Dendritic cell treated with granulocyte-macrophage colony-stimulating factor and Interleukin-4, amounts not matched to agents 40 ng/mL and 50 ng/mL, for 4 days (primary cell): Measurements from ENCODE around the gene RALGAPA2.

ENCODE experiments used
- H3K27ac Mint-ChIP-seq: one replicate; pipeline ENCODE4 v1.8.0; 2022; ENCODE audit warnings: mild to moderate bottlenecking, mixed read lengths
- H3K27me3 Mint-ChIP-seq: one replicate; pipeline ENCODE4 v1.8.0; 2022; ENCODE audit warnings: mild to moderate bottlenecking, mixed read lengths
- H3K36me3 Mint-ChIP-seq: one replicate; pipeline ENCODE4 v1.8.0; 2022; ENCODE audit warnings: low read depth, mixed read lengths
- H3K4me1 Mint-ChIP-seq: one replicate; pipeline ENCODE4 v1.8.0; 2022; ENCODE audit warnings: low read depth, mixed read lengths
- H3K4me3 Mint-ChIP-seq: one replicate; pipeline ENCODE4 v1.8.0; 2022; ENCODE audit warnings: mild to moderate bottlenecking, moderate library complexity, mixed read lengths
- H3K9me3 Mint-ChIP-seq: one replicate; pipeline ENCODE4 v1.8.0; 2022; ENCODE audit warnings: mixed read lengths
- intact Hi-C: fragments of 100-400 bp; cut with micrococcal nuclease; formaldehyde crosslinking; loops from one replicate; pipeline ENCODE4 v1.15.0; 2022

Gene RALGAPA2

DNA sequence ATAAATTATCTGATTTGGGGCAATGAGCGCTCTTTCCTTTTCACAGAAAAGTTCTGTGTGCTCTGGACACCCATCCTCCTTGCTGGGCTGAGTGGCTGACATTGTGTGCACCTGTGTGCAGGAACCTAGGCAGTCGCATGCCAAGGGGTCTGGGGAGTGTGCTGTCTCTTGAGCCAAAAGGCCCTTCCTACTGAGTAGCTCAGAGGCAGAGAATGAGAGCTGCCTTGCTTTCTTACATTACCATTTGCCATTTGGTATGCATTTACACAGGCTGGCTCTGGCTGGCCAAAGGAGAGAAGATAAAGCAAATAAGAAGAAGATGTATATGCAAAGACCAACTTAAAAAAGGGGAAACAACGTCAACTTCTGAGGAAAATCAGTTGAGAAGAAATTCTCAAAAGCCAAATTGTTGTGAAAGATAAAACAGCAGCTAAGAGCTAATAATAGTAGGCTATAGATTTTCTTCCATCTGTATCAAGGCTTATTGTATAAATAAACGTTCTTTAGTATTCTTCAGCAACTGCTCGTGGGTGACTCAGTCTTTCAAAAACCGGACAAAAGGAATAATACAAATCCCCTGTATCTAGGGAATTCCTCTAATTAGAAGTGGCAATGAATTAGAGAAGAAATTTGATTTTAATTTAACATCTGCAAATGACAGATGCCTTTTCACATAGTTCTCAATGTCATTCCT lies 222.6 kb downstream of the RALGAPA2 start:
- Mint-ChIP-seq H3K27me3 (no peaks in the 10 kb centered on the region), H3K36me3 (peaks cover 55% of the 10 kb centered on the region), H3K4me3 (no peak overlapping the region), H3K27ac (no peak overlapping the region), H3K9me3 (no peaks in the 10 kb centered on the region), H3K4me1 (peaks cover 8% of the 10 kb centered on the region)
- intact Hi-C loops = no loop called here

DNA sequence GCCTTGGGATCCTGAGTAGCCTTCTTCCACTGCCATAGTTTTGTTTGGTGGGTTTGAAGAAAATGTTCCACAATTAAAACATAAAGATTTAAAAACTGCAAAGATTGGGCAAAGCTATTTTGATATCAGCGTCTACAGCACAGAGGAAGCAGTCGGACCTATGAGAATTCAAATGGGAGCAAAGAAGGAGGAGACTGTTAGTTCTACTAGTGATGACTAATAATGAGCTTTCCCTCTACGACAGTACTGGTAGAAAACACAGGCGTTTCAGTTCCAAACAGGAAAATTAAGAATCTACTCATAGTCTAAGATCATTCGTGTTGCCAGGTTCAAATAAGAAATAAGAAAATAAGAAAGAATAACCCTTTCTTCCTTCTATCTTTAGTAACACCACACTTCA lies 223.4 kb downstream of the RALGAPA2 start:
- Mint-ChIP-seq H3K9me3 (no peaks in the 10 kb centered on the region), H3K4me3 (no peak overlapping the region), H3K27ac (no peak overlapping the region), H3K36me3 (peaks cover 50% of the 10 kb centered on the region), H3K27me3 (no peaks in the 10 kb centered on the region), H3K4me1 (peaks cover 8% of the 10 kb centered on the region)
- intact Hi-C loops = no loop called here

DNA sequence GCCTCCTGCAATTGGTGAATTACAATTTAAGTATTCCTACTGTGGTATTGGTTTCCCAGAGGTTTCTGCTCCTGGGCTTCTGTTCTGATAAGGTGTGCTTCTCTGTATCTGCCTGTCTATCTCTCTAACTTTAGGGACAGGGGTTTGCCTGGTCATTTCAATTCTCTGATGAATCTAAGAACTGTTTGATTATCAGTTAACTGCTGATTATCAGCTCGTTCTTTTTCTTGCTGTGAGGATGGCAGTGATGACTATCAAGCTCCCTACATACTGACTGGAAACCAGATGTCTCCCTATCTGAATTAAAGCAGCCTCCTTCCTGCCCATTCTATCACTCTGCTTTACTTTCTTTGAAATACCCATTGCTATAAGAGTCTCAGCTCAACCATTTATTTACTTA lies 224.1 kb downstream of the RALGAPA2 start:
- intact Hi-C loops = no loop called here
- Mint-ChIP-seq H3K4me1 (peaks cover 8% of the 10 kb centered on the region), H3K27me3 (no peaks in the 10 kb centered on the region), H3K36me3 (peaks cover 55% of the 10 kb centered on the region), H3K9me3 (no peaks in the 10 kb centered on the region), H3K4me3 (no peak overlapping the region), H3K27ac (no peak overlapping the region)

DNA sequence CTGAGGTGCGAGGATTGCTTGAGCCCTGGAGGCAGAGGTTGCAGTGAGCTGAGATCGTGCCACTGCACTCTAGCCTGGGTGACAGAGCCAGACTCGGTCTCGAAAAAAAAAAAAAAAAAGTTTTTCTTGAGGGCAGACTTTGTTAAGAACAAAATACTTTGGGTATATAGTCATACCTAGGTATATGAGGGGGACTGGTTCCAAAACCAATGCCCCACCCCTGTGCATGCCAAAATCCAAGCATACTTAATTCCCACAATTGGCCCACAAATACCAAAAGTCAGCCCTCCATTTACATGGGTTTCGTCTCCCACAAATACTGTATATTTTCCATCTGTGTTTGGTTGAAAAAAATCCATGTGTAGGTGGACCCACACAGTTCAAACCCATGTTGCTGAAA lies 224.6 kb downstream of the RALGAPA2 start:
- intact Hi-C loops = no loop called here
- Mint-ChIP-seq H3K27me3 (no peaks in the 10 kb centered on the region), H3K36me3 (peaks cover 56% of the 10 kb centered on the region), H3K9me3 (no peaks in the 10 kb centered on the region), H3K4me1 (peaks cover 8% of the 10 kb centered on the region), H3K4me3 (no peak overlapping the region), H3K27ac (no peak overlapping the region)

DNA sequence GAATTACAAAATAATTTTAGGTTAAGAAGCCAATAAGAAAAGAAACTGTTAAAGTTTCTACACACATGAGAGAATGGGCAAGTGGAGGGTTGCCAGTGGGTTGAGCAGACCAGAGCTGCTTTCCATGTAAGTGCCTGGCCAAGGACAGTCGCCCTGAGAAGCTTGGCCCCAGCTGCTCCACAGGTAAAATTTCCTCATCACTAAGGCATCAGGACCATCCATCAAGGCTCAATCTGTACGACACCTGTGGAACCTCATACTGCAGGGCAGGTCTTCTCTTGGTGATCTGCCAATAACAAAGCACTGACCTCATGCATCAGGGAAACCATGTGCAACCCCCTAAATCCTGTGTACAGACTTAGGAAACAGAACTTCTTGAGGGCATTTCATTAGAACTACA lies 229.1 kb downstream of the RALGAPA2 start:
- Mint-ChIP-seq H3K4me1 (peaks cover 2% of the 10 kb centered on the region), H3K9me3 (no peaks in the 10 kb centered on the region), H3K27me3 (no peaks in the 10 kb centered on the region), H3K27ac (no peak overlapping the region), H3K36me3 (peaks cover 25% of the 10 kb centered on the region), H3K4me3 (no peak overlapping the region)
- intact Hi-C loops = no loop called here

DNA sequence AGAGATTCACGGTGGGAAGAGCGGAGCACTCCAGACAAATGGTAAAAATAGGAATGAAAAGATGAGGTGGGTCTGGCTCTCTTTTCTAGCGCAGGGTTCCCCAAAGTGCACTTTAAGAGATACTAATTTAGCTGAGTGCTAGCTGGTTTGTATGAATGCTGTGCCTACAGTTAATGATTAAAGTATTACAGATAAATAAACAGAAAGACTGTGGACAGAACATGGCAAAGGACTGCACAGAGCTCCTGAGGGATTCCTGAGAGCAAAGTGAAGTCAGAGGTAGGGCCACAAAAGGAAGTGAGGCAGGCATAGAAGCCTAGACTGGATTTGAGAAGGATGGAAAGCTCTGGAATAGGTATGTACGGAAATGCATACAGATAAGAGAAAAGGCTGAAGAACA lies 230.0 kb downstream of the RALGAPA2 start:
- Mint-ChIP-seq H3K4me3 (no peak overlapping the region), H3K9me3 (no peaks in the 10 kb centered on the region), H3K36me3 (peaks cover 18% of the 10 kb centered on the region), H3K27me3 (no peaks in the 10 kb centered on the region), H3K27ac (no peak overlapping the region), H3K4me1 (peaks cover 6% of the 10 kb centered on the region)
- intact Hi-C loops = no loop called here

DNA sequence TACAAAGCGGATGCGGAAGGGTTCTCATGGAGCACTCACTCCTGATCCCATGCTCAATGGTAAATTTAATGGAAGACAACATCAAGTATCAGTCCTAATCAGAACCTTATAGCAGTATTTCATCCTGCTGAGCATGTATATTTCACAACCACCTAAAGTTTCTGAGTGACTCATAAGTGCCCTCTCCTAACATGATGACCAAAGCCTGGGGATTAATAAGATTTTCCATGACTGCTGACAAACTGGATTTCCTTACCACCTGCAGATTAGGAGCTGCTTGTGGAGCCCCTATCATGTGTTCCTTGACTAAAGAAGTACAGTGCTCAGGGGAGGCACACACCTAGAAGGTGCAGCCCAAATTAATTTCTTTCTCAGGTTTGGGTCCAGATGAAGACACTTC lies 231.8 kb downstream of the RALGAPA2 start:
- H3K36me3 Mint-ChIP-seq = peaks cover 7% of the 10 kb centered on the region
- no peak overlapping the region for H3K4me3 Mint-ChIP-seq
- intact Hi-C loops = no loop called here
- no peaks in the 10 kb centered on the region for H3K9me3 Mint-ChIP-seq
- peaks cover 6% of the 10 kb centered on the region for H3K4me1 Mint-ChIP-seq
- no peaks in the 10 kb centered on the region for H3K27me3 Mint-ChIP-seq
- no peak overlapping the region for H3K27ac Mint-ChIP-seq

DNA sequence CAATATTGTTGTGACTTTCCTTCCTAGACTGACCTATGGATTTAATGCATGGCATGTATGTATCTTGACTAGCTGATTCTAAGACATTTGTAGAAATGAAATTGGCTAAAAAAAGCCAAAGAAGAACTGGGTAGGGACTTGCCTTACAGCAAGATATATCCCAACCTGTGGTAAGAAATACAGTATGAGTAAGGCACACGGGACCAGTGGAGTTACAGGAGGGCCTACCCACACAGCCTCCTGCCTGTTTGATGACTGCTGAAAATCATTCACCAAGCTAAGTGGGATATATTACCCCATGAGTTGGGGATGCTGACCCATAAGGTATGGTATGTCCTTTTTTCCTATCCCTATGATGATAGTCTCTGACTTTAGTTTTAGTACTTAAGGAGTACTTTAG lies 232.3 kb downstream of the RALGAPA2 start:
- peaks cover 6% of the 10 kb centered on the region for H3K4me1 Mint-ChIP-seq
- no peak overlapping the region for H3K4me3 Mint-ChIP-seq
- peaks cover 7% of the 10 kb centered on the region for H3K36me3 Mint-ChIP-seq
- no peaks in the 10 kb centered on the region for H3K27me3 Mint-ChIP-seq
- no peak overlapping the region for H3K27ac Mint-ChIP-seq
- intact Hi-C loops = no loop called here
- no peaks in the 10 kb centered on the region for H3K9me3 Mint-ChIP-seq

DNA sequence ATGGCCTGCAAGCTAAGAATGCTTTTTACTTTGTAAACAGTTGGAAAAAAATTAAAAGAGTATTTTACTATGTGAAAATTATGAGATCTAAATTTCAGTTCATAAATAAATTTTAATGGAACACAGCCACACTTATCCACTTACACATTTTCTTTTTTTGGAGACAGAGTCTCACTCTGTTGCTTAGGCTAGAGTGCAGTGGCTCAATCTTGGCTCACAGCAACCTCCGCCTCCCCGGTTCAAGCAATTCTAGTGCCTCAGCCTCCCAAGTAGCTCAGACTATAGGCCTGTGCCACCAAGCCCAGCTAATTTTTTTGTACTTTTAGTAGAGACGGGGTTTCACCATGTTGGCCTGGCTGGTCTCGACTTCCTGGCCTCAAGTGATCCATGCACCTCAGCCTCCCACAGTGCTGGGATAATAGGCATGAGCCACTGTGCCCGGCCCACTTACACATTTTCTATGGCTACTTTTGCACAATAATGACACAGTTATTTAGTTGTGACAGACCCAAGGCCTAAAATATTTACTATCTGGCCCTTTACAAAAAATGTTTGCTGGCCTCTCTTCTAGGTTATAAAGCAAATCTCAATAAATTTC lies 234.9 kb downstream of the RALGAPA2 start:
- H3K27ac Mint-ChIP-seq = no peak overlapping the region
- H3K9me3 Mint-ChIP-seq = no peaks in the 10 kb centered on the region
- no peaks in the 10 kb centered on the region for H3K36me3 Mint-ChIP-seq
- intact Hi-C loops = no loop called here
- no peaks in the 10 kb centered on the region for H3K27me3 Mint-ChIP-seq
- H3K4me3 Mint-ChIP-seq = no peak overlapping the region
- peaks cover 13% of the 10 kb centered on the region for H3K4me1 Mint-ChIP-seq

DNA sequence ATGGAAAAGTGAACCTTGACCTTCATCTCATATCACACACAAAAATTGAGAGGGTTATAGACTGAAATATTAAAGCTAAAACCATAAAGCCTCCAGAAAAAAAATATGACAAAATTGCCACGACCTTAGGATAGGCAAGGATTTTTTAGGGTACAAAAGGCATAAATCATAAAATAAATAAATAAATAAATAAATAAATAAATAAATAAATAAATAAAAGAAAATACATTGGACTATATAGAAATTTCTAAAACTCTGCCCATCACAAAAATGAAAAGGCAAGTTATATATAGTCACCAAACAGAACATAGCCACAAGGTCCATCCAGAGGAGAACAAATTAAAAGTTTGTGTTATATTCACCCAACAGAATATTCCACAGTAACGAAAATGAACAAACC lies 235.9 kb downstream of the RALGAPA2 start:
- H3K4me1 Mint-ChIP-seq = peaks cover 13% of the 10 kb centered on the region
- H3K36me3 Mint-ChIP-seq = no peaks in the 10 kb centered on the region

DNA sequence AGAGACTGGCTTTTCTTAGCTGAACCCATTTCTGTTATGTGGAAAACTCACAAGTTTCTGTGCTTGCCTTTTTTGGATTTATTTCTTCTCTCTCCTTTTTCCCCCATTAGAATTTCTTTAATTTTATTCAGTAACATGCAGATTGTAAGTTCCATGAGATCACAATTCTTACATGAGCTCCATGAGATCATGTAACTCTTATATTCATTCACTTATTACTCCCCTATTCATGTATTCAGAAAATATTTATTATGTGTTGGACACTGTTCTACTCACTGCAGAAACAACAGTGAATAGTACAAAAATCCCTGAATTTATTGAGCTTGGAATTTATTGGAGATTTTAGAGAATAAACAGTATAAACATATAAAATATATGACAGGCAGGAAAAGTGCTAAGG lies 238.8 kb downstream of the RALGAPA2 start:
- Mint-ChIP-seq H3K36me3 (peaks cover 8% of the 10 kb centered on the region), H3K27ac (no peak overlapping the region), H3K9me3 (no peaks in the 10 kb centered on the region), H3K27me3 (no peaks in the 10 kb centered on the region), H3K4me1 (peaks cover 13% of the 10 kb centered on the region), H3K4me3 (no peak overlapping the region)
- intact Hi-C loops = no loop called here

More for the DNA sequence above, 235.9 kb downstream of the RALGAPA2 start:
- Mint-ChIP-seq H3K4me3 (no peak overlapping the region), H3K27ac (no peak overlapping the region), H3K27me3 (no peaks in the 10 kb centered on the region), H3K9me3 (no peaks in the 10 kb centered on the region)
- intact Hi-C loops = no loop called here

DNA sequence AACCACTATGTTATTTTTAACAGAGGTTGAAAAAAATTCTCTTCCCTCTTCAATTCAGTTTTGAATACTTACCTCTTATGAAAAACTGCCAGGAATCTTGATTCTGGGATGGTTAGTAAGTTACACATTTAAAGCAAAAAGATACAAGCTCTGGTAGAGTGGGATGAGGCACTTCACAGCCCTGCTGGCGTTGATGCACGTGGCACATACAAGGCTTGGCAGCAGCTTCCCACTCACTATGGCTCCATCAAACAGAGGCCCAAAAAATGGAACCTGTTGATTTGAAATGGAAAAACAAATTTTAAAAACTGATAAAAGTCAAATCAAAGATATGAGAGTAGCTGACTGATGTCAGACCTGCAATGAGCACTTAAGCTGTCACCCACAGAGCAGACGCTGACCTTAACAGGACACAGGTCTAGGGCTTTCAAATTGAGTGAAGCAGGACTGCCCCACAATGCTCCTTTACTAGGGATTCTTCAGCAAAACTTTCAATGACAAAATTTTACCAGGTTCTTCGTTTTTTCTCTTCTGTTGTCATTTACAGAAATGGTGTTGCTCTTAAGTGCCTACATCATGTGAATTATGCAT lies 239.7 kb downstream of the RALGAPA2 start:
- Mint-ChIP-seq H3K27me3 (no peaks in the 10 kb centered on the region), H3K4me3 (no peak overlapping the region), H3K36me3 (peaks cover 17% of the 10 kb centered on the region), H3K27ac (no peak overlapping the region), H3K4me1 (peaks cover 6% of the 10 kb centered on the region), H3K9me3 (no peaks in the 10 kb centered on the region)
- intact Hi-C loops = no loop called here

DNA sequence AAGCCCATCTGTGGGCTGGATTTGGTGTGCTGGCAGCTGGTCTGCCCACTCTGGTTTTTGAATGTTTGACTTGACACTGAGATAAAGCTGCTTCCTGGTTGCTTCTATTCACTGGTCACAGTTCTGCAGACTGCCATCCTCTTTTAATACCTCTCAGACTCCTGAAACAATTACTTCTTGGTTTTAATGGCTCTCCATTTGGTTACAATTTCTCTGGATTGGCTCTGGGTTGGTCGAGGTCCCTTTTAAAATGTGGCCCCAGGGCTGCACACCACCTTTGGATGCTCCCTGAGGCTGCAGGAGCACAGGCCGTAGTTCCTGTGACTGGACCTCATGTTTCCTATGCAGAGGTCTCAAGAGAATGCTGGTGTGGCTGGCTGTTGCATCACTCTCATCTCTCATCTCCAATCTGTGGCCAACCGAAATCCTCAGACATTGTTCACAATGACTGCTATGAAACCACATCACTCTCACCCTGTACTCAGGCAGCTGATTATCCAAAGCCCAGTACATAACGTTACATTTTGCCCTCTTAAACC lies 246.0 kb downstream of the RALGAPA2 start:
- intact Hi-C loops = no loop called here
- Mint-ChIP-seq H3K4me1 (no peaks in the 10 kb centered on the region), H3K4me3 (no peak overlapping the region), H3K27ac (no peak overlapping the region), H3K9me3 (no peaks in the 10 kb centered on the region), H3K36me3 (peaks cover 24% of the 10 kb centered on the region), H3K27me3 (no peaks in the 10 kb centered on the region)

DNA sequence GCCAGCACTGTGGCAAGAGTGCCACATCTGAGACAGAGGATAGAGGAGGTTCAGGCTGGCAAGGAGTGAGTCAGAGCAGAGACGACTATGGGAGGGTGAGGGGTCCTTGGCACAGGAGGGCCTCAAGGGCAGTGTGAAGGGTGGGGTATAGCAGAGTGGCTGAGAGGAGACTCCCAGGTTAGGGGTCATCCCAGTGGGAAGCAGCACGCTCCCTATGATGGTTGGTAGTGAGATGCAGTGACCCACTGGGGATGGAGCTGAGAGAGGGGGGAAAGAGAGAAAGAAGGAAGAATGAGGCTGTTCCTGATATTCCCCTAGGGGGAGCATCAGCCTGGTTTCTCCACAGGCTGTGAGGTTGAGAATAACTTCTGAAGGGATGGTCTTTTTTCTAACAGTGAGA lies 247.2 kb downstream of the RALGAPA2 start:
- no peaks in the 10 kb centered on the region for H3K4me1 Mint-ChIP-seq
- H3K27ac Mint-ChIP-seq = no peak overlapping the region
- intact Hi-C loops = no loop called here
- no peaks in the 10 kb centered on the region for H3K27me3 Mint-ChIP-seq
- H3K36me3 Mint-ChIP-seq = peaks cover 24% of the 10 kb centered on the region
- no peaks in the 10 kb centered on the region for H3K9me3 Mint-ChIP-seq
- H3K4me3 Mint-ChIP-seq = no peak overlapping the region
